Tibial nerve (tissue), 4 donors: Measurements from ENCODE around the gene RAB6B. TPM values are rescaled to one million over a fixed set of nuclear protein-coding genes. Genes with fewer than 3 reads are reported as not detected.

Experiments used
- DNase-seq, 2 donors: peaks; one replicate each; pipeline ENCODE4 v3.0.0-alpha.2; 2019; ENCODE audit warnings: low spot score in 2 of 2
- H3K27ac ChIP-seq, 4 donors: fragments of 200-600 bp; sonication (generic) in 3 of 4; one replicate each; pipeline ENCODE4 v1.5.1; 2017 to 2019; ENCODE audit warnings: mild to moderate bottlenecking in 1 of 4
- H3K27me3 ChIP-seq, 2 donors: fragments of 200-600 bp; sonication (generic) in 1 of 2; one replicate each; pipeline versions ENCODE4 v1.5.1 to v1.6.0; 2017 to 2019
- H3K36me3 ChIP-seq, 3 donors: fragments of 200-600 bp; sonication (generic); one replicate each; pipeline ENCODE4 v1.5.1; 2018 to 2019
- H3K4me1 ChIP-seq, 4 donors: fragments of 200-600 bp; sonication (generic) in 3 of 4; one replicate each; pipeline ENCODE4 v1.5.1; 2017 to 2019
- H3K4me3 ChIP-seq, 4 donors: fragments of 200-600 bp; sonication (generic) in 3 of 4; one replicate each; pipeline ENCODE4 v1.5.1; 2017 to 2019; ENCODE audit warnings: mild to moderate bottlenecking in 1 of 4, moderate library complexity in 1 of 4
- H3K9me3 ChIP-seq, 4 donors: fragments of 200-600 bp; sonication (generic) in 3 of 4; one replicate each; pipeline ENCODE4 v1.5.1; 2017 to 2019
- CTCF ChIP-seq, 5 experiments: fragments of 200-600 bp in 3 of 5; fragments of 450-650 bp in 2 of 5; sonication (generic) in 3 of 5; IDR thresholded peaks; one replicate each; pipeline ENCODE4 v1.5.1; 2016 to 2019; ENCODE audit warnings: antibody characterized with exemption in 5 of 5, mild to moderate bottlenecking in 3 of 5, moderate library complexity in 2 of 5
- EP300 ChIP-seq, 2 donors: sonication (generic); formaldehyde crosslinking; IDR thresholded peaks; one replicate each; pipeline ENCODE4 v1.6.1; 2017; ENCODE audit warnings: antibody characterized with exemption in 2 of 2, mild to moderate bottlenecking in 1 of 2
- POLR2A ChIP-seq, 2 donors: fragments of 450-650 bp; IDR thresholded peaks; one replicate each; pipeline ENCODE4 v1.6.1; 2017; ENCODE audit warnings: antibody characterized with exemption in 2 of 2, mild to moderate bottlenecking in 2 of 2, moderate library complexity in 2 of 2
- WGBS, 2 donors: methylation state at CpG; one replicate each; pipeline ENCODE4 v1.1.5; 2018; 5-methylcytosine and 5-hydroxymethylcytosine counted together
- total RNA-seq, 4 donors: library from RNA; depleted of rRNA; stranded (reverse); fragments of >200 nt; gene quantifications; one replicate each; pipeline ENCODE4 v1.1.0, GENCODE V29; 2016

The RAB6B gene
- total RNA-seq, 4 donors from 2014 or later, result 1.4 to 3.6 (median 2.0) TPM

- TF ChIP-seq EP300 (IDR thresholded peaks at IDR 0.05), result no peak
- no peak for TF ChIP-seq CTCF (IDR thresholded peaks at IDR 0.05)
- TF ChIP-seq POLR2A (IDR thresholded peaks at IDR 0.05), result no peak
- H3K27me3 ChIP-seq, result no peaks in the 10 kb centered on the region
- 65 to 71% methylated on average over 1 of the region's 1 CpG for WGBS, 2 donors
- no peak for DNase-seq
- H3K9me3 ChIP-seq, result no peaks in the 10 kb centered on the region
- peaks cover 0 to 88% (median 5%) of the 10 kb centered on the region in 3 donors for H3K36me3 ChIP-seq
- no peak overlapping the region for H3K4me3 ChIP-seq
- no peaks in the 10 kb centered on the region for H3K4me1 ChIP-seq
- H3K27ac ChIP-seq, result no peak overlapping the region
Measured at GRCh38 chr3:133812872-133813271, 82.8 kb downstream of the RAB6B start.

- H3K9me3 ChIP-seq, result no peaks in the 10 kb centered on the region
- WGBS, 2 donors, result 0% methylated on average over 11 to 36 of the region's 53 CpGs
- DNase-seq, result peak; percentile 82 to 89
- peak within 1 kb of the TSS in 3 of 4 donors; percentile 57 to 75 (median 74) for H3K27ac ChIP-seq
- peaks cover 0 to 26% (median 5%) of the 10 kb centered on the region in 3 donors for H3K36me3 ChIP-seq
- peaks cover 0 to 22% (median 9%) of the 10 kb centered on the region in 4 donors for H3K4me1 ChIP-seq
- TF ChIP-seq CTCF (IDR thresholded peaks at IDR 0.05) (peak in 1 of 5 experiments; percentile 28), POLR2A (IDR thresholded peaks at IDR 0.05) (peak; percentile 36 to 44), EP300 (IDR thresholded peaks at IDR 0.05) (peak; percentile 57 to 81)
- H3K4me3 ChIP-seq, result peak within 1 kb of the TSS; percentile 74 to 95 (median 78)
- H3K27me3 ChIP-seq, result no peaks in the 10 kb centered on the region
Measured at GRCh38 chr3:133805702-133806475, 89.8 kb downstream of the RAB6B start, which contains the start of gene SRPRB. SRPRB (plus strand) TSS chr3:133805815; CDS start chr3:133805849, 34 bp downstream.

GRCh38 chr3:133805384-133805701 is 90.3 kb downstream of the RAB6B start:
- TF ChIP-seq EP300 (IDR thresholded peaks at IDR 0.05) (no peak), CTCF (IDR thresholded peaks at IDR 0.05) (no peak)
- WGBS, 2 donors, result 7 to 12% methylated on average over 15 of the region's 15 CpGs
- peak overlapping the region; percentile 74 to 95 (median 78) for H3K4me3 ChIP-seq
- peaks cover 0 to 20% (median 5%) of the 10 kb centered on the region in 3 donors for H3K36me3 ChIP-seq
- no peaks in the 10 kb centered on the region for H3K27me3 ChIP-seq
- H3K27ac ChIP-seq, result peak overlapping the region in 2 of 4 donors; percentile 57 to 74
- H3K9me3 ChIP-seq, result no peaks in the 10 kb centered on the region
- H3K4me1 ChIP-seq, result peaks cover 0 to 22% (median 9%) of the 10 kb centered on the region in 4 donors
- DNase-seq, result no peak

- Histone ChIP-seq H3K36me3 (peaks cover 0 to 16% (median under 1%) of the 10 kb centered on the region in 3 donors), H3K9me3 (no peaks in the 10 kb centered on the region), H3K4me3 (peak overlapping the region; percentile 74 to 95 (median 78)), H3K27me3 (no peaks in the 10 kb centered on the region), H3K4me1 (peaks cover 0 to 22% (median 9%) of the 10 kb centered on the region in 4 donors), H3K27ac (no peak overlapping the region)
- no peak for TF ChIP-seq CTCF (IDR thresholded peaks at IDR 0.05)
- TF ChIP-seq EP300 (IDR thresholded peaks at IDR 0.05), result no peak
- no peak for TF ChIP-seq POLR2A (IDR thresholded peaks at IDR 0.05)
- 64 to 72% methylated on average over 4 of the region's 4 CpGs for WGBS, 2 donors
- no peak for DNase-seq
Measured at GRCh38 chr3:133804896-133805295, 90.8 kb downstream of the RAB6B start.

- H3K36me3 ChIP-seq, result peaks cover 0 to 3% (median 0%) of the 10 kb centered on the region in 3 donors
- no peak for DNase-seq
- no peak overlapping the region for H3K4me3 ChIP-seq
- TF ChIP-seq POLR2A (IDR thresholded peaks at IDR 0.05) (no peak), EP300 (IDR thresholded peaks at IDR 0.05) (peak in 1 of 2 donors; percentile 11)
- WGBS, 2 donors, result 87 to 92% methylated on average over 5 of the region's 5 CpGs
- no peaks in the 10 kb centered on the region for H3K9me3 ChIP-seq
- H3K4me1 ChIP-seq, result peaks cover 0 to 22% (median 9%) of the 10 kb centered on the region in 4 donors
- no peak overlapping the region for H3K27ac ChIP-seq
- no peaks in the 10 kb centered on the region for H3K27me3 ChIP-seq
Measured at GRCh38 chr3:133803469-133803868, 92.2 kb downstream of the RAB6B start.
